NCI-H187 treated with DMSO at 0.1 percent for 48 hours (cell line): ENCODE measurements around the gene ALG1L2.
"Not testable (repeated sequence)": the region's sequence is repeated elsewhere in the genome, so short reads cannot be mapped to it uniquely, and the experiment has no call there.

Experiments
- DNase-seq: peaks from one replicate; lab custom pipeline; 2025; lab: John Stamatoyannopoulos, UW

ALG1L2 gene, protein sequence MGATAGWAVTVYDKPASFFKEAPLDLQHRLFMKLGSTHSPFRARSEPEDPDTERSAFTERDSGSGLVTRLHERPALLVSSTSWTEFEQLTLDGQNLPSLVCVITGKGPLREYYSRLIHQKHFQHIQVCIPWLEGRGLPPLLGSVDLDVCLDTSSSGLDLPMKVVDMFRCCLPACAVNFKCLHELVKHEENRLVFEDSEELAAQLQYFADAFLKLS

DNA sequence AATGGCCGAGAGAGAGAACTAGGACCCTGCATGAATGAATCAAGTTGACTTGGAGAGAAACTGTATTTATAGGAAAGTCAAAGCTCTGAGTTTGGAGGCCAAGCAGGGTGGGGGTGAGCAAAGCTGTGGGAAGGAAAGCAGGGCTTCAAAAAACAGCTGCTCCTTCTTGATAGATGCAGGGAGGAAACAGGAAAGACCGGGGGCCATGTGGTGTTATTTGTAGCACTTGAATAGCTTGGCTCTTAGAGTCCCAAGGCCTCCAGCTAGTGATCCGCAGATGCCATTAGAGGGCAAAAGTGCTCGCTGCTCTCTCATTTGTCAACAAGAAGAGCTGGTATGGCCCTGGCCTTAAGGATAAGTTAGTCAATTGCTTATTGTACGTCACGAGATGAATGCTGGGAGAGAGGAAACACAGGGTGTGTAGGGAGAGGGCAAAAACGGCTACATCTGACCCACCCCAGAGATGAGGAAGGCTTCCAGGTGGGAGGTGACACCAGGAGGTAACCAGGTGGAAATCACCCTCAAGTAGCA is at the start of gene ALG1L2:
Gene ALG1L2, plus strand, starts transcription at position 481 of the 531 bp plus-strand sequence. CDS start 186 bp downstream, outside the sequence.
- no peak for DNase-seq

DNA sequence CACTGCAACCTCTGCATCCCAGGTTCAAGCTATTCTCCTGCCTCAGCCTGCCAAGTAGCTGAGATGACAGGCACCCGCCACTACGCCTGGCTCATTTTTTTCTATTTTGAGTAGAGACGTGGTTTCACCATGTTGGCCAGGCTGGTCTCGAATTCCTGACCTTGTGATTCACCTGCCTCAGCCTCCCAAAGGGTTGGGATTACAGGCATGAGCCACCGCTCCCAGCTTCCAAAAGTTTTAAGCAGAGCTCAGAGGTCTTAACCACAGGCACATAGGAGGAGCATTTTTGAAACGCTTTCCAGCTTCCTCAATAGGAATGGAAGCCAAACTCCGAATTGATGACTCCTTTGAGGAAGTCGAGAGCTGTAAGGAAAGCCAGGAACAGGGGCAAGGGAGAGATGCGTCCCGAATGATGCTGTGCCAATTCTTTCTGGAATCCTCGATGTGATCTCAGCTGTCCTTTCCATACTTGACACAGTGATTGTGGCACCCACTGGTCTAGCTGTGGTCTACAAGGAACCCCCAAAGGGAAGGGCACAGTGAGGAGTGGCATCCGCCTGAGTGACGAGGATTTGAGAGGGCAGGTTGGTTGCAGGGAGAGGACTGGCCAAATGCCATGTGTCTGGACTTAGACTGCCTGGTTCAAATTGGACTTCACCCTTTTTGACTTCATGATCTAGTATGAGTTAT is 44.4 kb upstream of the ALG1L2 start:
- DNase-seq: not testable (repeated sequence)

DNA sequence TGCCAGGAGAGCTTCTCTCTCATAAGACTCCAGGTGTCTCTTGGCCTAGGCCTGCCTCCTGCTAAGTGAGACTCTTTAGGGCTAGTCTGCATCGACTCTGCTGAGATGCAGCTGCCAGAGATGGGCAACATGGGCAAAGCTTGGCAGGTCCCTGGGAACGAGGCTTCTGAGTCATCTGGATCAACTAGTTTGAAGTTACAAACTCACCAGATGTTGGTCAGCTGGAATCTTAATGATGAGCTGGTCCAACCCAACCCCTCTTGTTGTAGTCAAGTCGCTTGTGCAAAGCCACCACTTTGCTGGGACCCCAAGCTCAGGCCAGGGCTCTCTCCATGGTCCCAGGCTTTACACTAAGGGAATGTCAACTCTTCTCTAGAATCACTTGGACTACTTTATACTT is 38.9 kb upstream of the ALG1L2 start:
- not testable (repeated sequence) for DNase-seq

DNA sequence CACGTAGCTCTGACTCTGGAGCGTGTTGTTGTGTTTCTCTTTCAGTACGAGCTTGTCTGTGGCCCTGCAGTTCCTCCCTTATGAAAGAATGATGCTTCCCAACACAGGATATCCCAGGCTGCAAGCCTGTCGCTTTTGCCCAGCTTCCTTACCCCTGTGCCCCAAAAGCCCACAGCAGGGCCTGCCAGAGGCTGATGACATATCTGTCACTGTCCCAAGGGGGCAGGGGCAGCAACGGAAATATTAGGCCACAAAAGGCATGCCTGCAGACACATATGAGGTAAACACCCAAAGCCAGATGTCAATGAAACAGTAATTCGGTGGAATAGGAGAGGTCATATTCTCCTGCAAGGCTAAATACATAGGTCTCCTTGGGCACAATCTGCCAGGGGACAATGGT is 38.0 kb upstream of the ALG1L2 start:
- DNase-seq: not testable (repeated sequence)

DNA sequence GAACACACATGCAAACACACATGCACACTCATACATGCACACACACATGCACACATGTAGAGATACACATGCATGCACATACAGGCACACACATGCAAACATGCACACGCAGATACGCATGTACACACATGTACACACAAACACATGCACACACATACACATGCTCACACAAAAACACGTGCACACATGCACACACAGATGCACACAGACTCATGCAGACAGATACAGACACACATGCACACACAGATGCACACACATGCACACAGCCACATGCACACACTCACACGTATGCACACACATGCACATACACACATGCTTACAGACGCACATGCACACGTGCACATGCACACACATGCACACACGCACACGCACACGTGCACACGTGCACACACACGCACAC is 37.3 kb upstream of the ALG1L2 start:
- DNase-seq: no peak

DNA sequence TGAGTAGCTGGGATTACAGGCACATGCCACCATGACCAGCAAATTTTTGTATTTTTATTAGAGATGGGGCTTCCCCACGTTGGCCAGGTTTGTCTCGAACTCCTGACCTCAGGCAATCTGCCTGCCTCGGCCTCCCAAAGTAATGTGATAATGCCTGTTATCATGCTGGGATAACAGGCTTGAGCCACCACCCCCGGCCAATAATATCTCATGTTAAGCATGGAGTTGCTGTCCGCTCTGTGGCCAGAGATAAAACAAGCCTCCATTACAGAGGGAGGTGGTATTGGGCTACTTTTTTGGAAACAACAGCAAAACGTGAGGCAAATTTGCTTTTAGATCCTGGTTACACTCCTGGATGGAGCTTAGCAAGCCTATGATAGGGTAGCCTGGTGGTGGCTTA is 32.9 kb upstream of the ALG1L2 start:
- no peak for DNase-seq

DNA sequence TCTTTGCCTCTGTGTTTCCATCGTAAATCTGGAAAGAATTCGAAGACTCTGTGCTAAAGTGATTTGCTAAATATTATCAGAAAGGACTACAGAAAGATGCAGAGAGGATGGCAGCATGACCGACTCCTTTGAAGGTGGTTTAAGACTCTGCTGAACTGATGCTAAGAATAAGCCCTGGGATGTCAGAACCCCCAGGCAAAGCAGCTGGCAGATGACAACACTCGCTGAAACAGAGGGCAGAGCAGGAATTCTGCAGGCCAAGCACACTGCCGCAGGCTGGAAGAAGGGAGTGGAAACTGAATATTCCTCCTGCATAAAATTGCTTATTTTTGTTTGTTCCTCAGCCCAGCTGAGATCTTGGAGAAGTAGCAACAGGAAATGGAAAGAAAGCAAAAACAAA is 29.3 kb upstream of the ALG1L2 start:
- not testable (repeated sequence) for DNase-seq

DNA sequence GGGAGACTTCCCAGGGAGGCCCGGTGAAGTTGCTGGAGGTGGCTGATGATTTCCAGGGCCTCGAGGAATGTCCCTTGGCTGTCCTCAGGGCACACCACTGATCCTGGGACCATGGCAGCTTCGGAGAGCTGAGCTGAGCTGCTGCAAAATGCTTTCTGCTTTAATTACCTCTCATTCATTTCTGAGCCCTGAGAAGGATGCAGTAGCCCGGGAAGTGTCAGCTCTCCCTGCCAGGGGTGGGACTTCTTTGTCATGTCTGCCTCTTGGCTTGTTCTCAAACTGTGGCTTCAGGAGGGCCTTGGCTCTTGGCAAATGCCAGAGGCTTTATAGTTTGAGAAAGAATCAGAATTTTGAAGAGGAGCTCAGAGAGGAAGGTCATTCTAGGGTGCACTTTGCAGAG is 28.7 kb upstream of the ALG1L2 start:
- not testable (repeated sequence) for DNase-seq

DNA sequence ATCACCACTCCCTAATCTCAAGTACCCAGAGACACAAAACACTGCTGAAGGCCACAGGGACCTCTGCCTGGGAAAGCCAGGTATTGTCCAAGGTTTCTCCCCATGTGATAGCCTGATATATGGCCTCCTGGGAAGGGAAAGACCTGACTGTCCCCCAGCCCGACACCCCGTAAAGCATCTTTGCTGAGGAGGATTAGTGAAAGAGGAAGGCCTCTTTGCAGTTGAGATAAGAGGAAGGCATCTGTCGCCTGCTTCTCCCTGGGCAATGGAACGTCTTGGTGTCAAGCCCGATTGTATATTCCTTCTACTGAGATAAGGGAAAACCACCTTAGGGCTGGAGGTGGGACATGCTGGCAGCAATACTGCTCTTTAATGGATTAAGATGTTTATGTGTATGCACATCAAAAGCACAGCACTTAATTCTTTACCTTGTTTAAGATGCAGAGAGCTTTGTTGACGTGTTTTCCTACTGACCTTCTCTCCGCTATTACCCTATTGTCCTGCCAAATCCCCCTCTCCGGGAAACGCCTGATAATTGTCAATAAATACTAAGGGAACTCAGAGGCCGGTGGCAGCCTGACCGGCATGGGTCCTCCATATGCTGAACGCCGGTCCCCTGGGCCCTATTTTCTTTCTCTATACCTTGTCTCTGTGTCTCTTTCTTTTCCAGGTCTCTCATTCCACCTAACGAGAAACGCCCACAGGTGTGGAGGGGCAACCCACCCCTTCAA is 23.9 kb upstream of the ALG1L2 start:
- not testable (repeated sequence) for DNase-seq

DNA sequence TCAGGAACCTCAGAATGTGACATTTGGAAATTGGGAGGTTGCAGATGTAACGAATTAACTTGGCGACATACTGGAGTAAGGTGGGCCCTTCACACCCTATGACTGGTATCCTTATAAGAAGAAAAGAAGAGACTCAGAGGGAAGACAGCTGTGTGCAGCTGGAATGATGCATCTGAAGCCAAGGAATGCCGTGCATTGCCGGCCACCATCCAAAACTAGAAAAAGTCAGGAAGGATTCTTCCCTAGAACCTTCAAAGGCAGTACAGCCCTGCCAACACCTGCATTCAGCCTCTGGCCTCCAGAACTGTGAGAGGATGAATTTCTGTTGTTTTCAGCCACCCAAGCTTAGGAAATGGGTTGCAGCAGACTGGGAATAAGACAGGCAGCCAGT is 23.4 kb upstream of the ALG1L2 start:
- DNase-seq: not testable (repeated sequence)

DNA sequence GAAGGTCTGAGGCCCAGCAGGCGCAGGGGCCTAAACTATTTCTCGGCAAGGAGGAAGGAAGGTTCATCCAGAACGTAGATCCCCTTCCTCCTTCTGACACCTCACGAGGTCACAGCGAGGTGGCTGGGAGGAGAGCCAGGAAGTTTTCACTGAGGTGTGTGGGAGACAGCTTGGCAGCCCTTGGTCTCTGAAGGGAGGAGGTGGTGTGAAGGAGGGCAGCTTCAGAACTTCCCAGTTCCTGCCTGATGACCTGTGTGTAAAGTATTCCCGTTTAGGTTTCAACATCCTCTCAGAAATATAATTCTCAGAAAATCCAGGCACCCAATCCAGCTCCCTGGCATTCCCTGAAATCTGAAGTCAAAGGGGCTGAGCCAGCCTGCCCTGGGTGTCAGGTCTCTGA is 22.9 kb upstream of the ALG1L2 start:
- DNase-seq: not testable (repeated sequence)

DNA sequence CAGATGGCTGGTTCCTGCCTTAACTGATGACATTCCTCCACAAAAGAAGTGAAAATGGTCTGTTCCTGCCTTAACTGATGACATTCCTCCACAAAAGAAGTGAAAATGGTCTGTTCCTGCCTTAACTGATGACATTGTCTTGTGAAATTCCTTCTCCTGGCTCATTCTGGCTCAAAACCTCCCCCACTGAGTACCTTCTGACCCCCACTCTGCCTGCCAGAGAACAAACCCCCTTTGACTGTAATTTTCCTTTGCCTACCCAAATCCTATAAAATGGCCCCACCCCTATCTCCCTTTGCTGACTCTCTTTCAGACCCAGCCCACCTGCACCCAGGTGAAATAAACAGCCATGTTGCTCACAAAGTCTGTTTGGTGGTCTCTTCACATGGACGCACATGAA is 22.5 kb upstream of the ALG1L2 start:
- DNase-seq: not testable (repeated sequence)

DNA sequence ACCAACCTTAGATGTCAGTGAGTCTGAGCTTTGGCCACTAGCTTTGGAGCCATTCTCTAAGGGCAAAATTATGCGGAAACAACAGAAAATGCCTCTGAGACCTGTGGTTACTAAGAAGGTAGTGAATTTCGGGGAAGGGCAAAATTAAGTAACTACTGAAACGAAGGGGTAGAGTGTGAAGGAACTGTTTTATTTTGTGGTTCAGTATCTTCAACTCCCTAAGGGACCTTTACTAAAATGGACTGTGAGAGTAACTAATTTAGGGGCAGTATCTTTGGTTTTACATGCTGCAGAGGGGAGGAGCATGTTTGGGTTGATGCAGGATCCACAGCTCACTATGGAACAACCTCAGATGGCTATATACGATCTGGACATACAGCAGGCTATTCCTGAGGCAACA is 8.0 kb upstream of the ALG1L2 start:
- no peak for DNase-seq

DNA sequence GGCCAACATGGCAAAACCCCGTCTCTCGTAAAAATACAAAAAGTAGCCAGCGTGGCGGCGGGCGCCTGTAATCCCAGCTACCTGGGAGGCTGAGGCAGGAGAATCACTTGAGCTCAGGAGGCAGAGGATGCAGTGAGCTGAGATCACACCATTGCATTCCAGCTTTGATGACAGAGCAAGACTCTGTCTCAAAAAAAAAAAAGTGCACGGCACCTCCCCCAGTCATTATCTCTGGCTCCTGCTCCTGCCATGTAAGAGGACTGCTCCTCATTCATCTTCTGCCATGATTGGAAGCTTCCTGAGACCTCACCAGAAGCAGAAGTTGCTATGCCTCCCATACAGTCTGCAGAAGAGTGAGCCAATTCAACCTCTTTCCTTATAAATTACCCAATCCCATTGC is 4.0 kb upstream of the ALG1L2 start:
- no peak for DNase-seq

DNA sequence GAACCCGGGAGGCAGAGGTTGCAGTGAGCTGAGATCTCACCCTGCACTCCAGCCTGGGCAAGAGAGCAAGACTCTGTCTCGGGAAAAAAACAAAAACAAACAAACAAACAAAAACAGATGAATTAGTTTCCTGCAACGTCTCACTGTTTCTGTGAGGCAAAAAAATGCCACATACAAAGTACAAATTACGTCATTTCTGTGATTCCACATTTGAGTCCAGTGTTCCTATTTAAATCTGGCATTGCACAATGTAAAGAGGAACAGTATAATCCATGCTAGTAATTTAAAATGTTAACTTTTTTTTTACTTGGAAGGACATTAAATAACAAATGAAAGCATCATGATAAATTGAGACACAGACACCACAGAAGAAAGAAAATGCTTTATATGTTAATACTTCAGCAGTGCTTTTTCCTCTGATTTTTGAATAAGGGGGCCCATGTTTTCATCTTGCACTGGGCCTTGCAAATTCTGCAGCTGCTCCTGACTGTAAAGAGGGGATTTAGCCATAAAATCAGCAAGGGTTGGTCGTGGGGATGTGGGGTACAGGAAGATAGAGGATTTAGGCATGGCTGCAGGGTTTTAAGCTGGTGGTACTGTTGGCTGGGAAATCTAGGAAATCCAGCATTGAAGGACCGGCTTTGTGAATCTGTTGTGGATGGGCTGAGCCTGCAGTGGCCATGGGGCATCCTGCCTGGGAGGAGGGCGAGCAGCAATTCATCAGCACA is 1.9 kb downstream of the ALG1L2 start:
- not testable (repeated sequence) for DNase-seq

DNA sequence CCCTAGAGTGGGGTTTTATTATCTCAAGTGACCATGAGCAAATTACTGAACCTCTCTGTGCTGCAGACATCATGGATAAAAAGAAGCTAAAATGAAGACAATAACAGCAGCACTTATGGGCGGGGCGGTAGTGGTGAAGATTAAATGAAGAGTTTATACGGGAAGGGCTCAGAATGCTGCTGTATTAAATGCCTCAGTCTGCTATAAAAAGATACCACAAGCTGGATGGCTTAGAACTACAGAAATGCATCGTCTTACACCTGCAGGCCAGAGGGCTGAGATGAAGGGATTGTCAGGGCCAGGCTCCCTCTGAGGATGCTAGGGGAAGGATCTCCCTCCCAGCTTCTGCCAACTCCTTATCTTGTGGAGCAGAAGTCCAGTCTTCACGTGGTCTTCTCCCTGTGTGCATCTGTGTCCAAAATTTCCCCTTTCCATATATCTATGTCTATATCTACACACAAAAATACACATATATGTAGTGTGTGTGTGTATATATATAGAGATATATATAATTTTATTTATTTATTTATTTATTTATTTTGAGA is 2.9 kb downstream of the ALG1L2 start:
- no peak for DNase-seq

DNA sequence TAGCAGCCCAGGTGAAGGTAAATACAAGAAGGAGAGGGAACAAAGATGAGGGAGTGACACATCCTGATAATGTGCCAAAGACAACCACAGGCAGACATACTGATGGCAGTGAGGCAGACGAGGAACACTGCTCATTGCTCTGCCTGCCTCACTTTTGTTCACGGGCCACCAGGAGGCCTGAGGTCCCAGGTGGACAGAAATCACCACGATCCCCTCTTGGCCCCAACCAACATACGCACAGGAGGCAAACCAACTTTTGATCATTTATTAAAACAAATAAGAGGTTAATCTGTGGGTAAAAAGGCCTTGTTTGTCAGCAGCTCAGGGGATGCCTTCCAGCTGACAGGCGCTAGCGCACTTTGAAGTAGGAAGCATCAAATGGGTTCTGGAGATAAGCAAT is 4.2 kb downstream of the ALG1L2 start:
- DNase-seq: no peak

DNA sequence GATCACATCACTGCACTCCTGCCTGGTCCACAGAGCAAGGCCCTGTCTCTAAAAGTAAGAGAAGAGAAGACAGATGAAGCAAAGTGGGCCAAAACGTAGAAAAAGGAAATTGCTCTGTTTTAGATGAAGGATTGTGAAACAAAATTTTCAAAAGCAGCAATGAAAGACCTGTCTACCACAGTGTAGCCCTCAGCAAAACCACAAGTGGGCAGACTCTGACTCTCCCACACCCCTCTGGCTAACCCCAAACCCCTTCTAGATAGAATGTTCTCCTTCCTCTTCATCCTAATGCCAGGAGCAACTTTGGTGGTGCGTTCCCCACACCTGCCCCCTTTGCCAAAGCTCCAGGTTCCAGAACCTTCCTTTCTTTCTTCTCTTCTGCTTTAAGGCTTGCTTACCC is 5.0 kb downstream of the ALG1L2 start:
- DNase-seq: not testable (repeated sequence)

DNA sequence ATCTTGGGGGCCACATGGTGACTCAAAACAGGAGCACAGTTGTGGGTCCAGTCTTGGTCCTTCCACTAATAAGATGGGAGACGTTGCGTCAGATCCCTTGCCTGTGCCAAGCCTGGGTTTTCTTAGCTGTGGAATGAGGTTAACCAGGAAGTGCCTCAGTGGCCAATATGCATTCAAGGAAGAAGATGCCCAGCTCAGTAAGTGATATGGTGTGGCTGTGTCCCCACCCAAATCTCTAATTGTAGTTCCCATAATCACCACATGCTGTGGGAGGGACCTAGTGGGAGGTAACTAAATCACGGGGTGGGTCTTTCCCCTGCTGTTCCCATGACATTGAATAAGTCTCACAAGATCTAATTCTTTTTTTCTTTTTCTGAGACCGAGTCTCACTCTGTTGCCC is 6.4 kb downstream of the ALG1L2 start:
- no peak for DNase-seq

DNA sequence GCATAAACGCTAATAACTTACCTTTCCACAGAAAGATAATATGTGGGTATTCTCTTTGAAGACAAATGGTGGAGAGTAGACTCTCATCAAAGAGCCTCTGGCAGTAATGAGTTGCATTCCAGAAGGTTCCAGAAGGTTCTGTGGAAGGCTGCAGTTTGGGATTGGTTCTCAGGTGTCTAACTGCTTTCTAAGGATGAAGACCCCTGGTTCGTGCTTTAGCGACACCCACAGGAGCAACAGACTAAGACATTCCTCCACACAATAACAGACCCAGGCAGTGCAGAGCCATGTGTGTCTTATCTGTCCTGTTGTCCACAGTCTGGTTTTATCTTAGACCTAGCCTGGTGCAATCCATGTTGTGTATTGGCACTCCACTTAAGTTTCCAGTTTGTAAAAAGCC is 9.1 kb downstream of the ALG1L2 start:
- not testable (repeated sequence) for DNase-seq

DNA sequence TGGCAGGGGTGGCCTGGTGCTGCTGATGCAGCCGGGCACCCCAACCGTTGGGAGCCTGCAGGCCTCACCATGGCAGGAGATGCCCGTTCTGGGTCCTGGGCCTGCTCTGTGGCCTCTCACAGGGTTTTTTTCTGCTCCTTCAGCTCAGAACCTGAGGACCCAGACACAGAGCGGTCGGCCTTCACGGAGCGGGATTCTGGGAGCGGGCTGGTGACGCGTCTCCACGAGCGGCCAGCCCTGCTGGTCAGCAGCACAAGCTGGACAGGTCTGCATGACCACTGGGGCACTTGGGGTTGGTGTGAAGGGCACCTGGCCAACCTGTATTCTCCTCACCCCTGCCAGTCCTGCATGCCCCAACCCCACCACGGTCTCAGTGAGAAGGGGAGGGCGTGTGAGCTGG is 10.3 kb downstream of the ALG1L2 start:
- no peak for DNase-seq
